HG03159 (cell line): ENCODE measurements around the gene DNAJC15.
"Not testable (repeated sequence)": the region's sequence is repeated elsewhere in the genome, so short reads cannot be mapped to it uniquely, and the experiment has no call there.

Source experiments
- ATAC-seq: cut with Tn5 transposase; IDR thresholded peaks from one replicate; pipeline ENCODE4 v1.9.1; 2021; ENCODE audit warnings: mild to moderate bottlenecking, moderate library complexity; ENCODE audit not compliant: unreplicated experiment

The DNAJC15 gene

GRCh38 chr13:43042410-43042921, 19.1 kb downstream of the DNAJC15 start:
- no peak for ATAC-seq

- no peak for ATAC-seq
Measured at GRCh38 chr13:43044720-43045301, 21.4 kb downstream of the DNAJC15 start.

- ATAC-seq = peak; percentile 26
Measured at GRCh38 chr13:43045302-43045773, 22.0 kb downstream of the DNAJC15 start.

- no peak for ATAC-seq
Measured at GRCh38 chr13:43046259-43046658, 22.9 kb downstream of the DNAJC15 start.

- peak; percentile 49 for ATAC-seq
Measured at GRCh38 chr13:43054803-43055802, 31.7 kb downstream of the DNAJC15 start.

- ATAC-seq = no peak
Measured at GRCh38 chr13:43057653-43058317, 34.4 kb downstream of the DNAJC15 start.

GRCh38 chr13:43058318-43058674, 34.9 kb downstream of the DNAJC15 start:
- no peak for ATAC-seq

GRCh38 chr13:43058831-43059230, 35.4 kb downstream of the DNAJC15 start:
- ATAC-seq = no peak

- ATAC-seq = not testable (repeated sequence)
Measured at GRCh38 chr13:43059779-43060178, 36.4 kb downstream of the DNAJC15 start.

- ATAC-seq = not testable (repeated sequence)
Measured at GRCh38 chr13:43060806-43061205, 37.4 kb downstream of the DNAJC15 start.

GRCh38 chr13:43061496-43062280, 38.3 kb downstream of the DNAJC15 start:
- ATAC-seq = no peak

GRCh38 chr13:43071824-43072223, 48.4 kb downstream of the DNAJC15 start:
- ATAC-seq = no peak

- no peak for ATAC-seq
Measured at GRCh38 chr13:43072394-43072793, 49.0 kb downstream of the DNAJC15 start.

GRCh38 chr13:43074824-43075510, 51.6 kb downstream of the DNAJC15 start:
- ATAC-seq = peak; percentile 89

- peak; percentile 31 for ATAC-seq
Measured at GRCh38 chr13:43075511-43075902, 52.1 kb downstream of the DNAJC15 start.

- no peak for ATAC-seq
Measured at GRCh38 chr13:43077046-43077445, 53.7 kb downstream of the DNAJC15 start.

- ATAC-seq = no peak
Measured at GRCh38 chr13:43077461-43077860, 54.1 kb downstream of the DNAJC15 start.

- no peak for ATAC-seq
Measured at GRCh38 chr13:43077906-43078305, 54.5 kb downstream of the DNAJC15 start.

GRCh38 chr13:43078399-43078798, 55.0 kb downstream of the DNAJC15 start:
- ATAC-seq = no peak

- ATAC-seq = no peak
Measured at GRCh38 chr13:43079392-43079931, 56.1 kb downstream of the DNAJC15 start.
